Neural progenitor cell (in vitro differentiated cells): ENCODE results near the gene FAM180A. TPM values are rescaled to one million over a fixed set of nuclear protein-coding genes. Genes with fewer than 3 reads are reported as not detected.

ENCODE experiments used
- DNase-seq: peaks from one replicate; pipeline ENCODE4 v3.0.0-alpha.2; 2016; ENCODE audit warnings: low spot score
- H2AFZ ChIP-seq: fragments of 200-600 bp; sonication (generic); replicated peaks from 2 replicates; pipeline ENCODE4 v1.6.1; 2016; ENCODE audit warnings: antibody characterized with exemption
- H3F3A ChIP-seq: fragments of 200-600 bp; sonication (generic); 2 replicates; pipeline ENCODE4 v1.6.1; 2016; ENCODE audit warnings: antibody characterized with exemption, low read depth
- H3K27ac ChIP-seq: fragments of 200-600 bp; sonication (generic); 2 replicates; pipeline ENCODE4 v1.5.1; 2016; ENCODE audit warnings: mild to moderate bottlenecking
- H3K27me3 ChIP-seq: fragments of 200-600 bp; sonication (generic); 2 replicates; pipeline ENCODE4 v1.6.1; 2016; ENCODE audit warnings: mild to moderate bottlenecking, moderate library complexity
- H3K36me3 ChIP-seq: fragments of 200-600 bp; sonication (generic); 2 replicates; pipeline ENCODE4 v1.5.1; 2016
- H3K4me1 ChIP-seq: fragments of 200-600 bp; sonication (generic); 2 replicates; pipeline ENCODE4 v1.6.1; 2016; ENCODE audit warnings: mixed run types
- H3K4me2 ChIP-seq: fragments of 200-600 bp; sonication (generic); 2 replicates; pipeline ENCODE4 v1.6.1; 2016
- H3K4me3 ChIP-seq: fragments of 200-600 bp; sonication (generic); 2 replicates; pipeline ENCODE4 v1.5.1; 2016
- H3K79me2 ChIP-seq: fragments of 200-600 bp; sonication (generic); 2 replicates; pipeline ENCODE4 v1.6.1; 2016; ENCODE audit warnings: low read depth
- H3K9ac ChIP-seq: fragments of 200-600 bp; sonication (generic); 2 replicates; pipeline ENCODE4 v1.6.1; 2016
- H3K9me3 ChIP-seq: fragments of 200-600 bp; sonication (generic); 2 replicates; pipeline ENCODE4 v1.5.1; 2016; ENCODE audit warnings: low read depth
- H4K20me1 ChIP-seq: fragments of 200-600 bp; sonication (generic); 2 replicates; pipeline ENCODE4 v1.6.1; 2016; ENCODE audit warnings: low read depth
- H3K27ac Mint-ChIP-seq: 3 replicates; pipeline ENCODE4 v1.8.0; 2021; ENCODE audit warnings: mixed read lengths
- H3K27me3 Mint-ChIP-seq: 2 replicates; pipeline ENCODE4 v1.8.0; 2022; ENCODE audit warnings: low read depth, mild to moderate bottlenecking, inconsistent platforms, moderate library complexity, mixed read lengths; ENCODE audit not compliant: insufficient read depth
- H3K36me3 Mint-ChIP-seq: 3 replicates; pipeline ENCODE4 v1.8.0; 2021; ENCODE audit warnings: mixed read lengths
- H3K4me1 Mint-ChIP-seq: 3 replicates; pipeline ENCODE4 v1.8.0; 2021; ENCODE audit warnings: mixed read lengths
- H3K4me3 Mint-ChIP-seq: 3 replicates; pipeline ENCODE4 v1.8.0; 2021; ENCODE audit warnings: mild to moderate bottlenecking, moderate library complexity, mixed read lengths
- H3K9me3 Mint-ChIP-seq: 3 replicates; pipeline ENCODE4 v1.8.0; 2020; ENCODE audit warnings: mixed read lengths
- CTCF ChIP-seq: fragments of 200-600 bp; sonication (generic); IDR thresholded peaks from 2 replicates; pipeline ENCODE4 v1.5.1; 2017; ENCODE audit warnings: antibody characterized with exemption, mild to moderate bottlenecking
- EZH2 ChIP-seq: fragments of 200-600 bp; sonication (generic); IDR thresholded peaks from 2 replicates; pipeline ENCODE4 v1.6.1; 2017; ENCODE audit warnings: antibody characterized with exemption, mild to moderate bottlenecking, moderate library complexity
- EZH2phosphoT487 ChIP-seq: fragments of 200-600 bp; sonication (generic); IDR thresholded peaks from 2 replicates; pipeline ENCODE4 v1.6.1; 2017; ENCODE audit warnings: antibody characterized with exemption
- total RNA-seq: library from RNA; depleted of rRNA; stranded (reverse); fragments of >200 nt; gene quantifications from 2 replicates; pipeline ENCODE4 v1.2.3, GENCODE V29; 2015; ENCODE audit warnings: low replicate concordance

The FAM180A gene
- total RNA-seq, 1 donor from 2014 or later = not detected

DNA sequence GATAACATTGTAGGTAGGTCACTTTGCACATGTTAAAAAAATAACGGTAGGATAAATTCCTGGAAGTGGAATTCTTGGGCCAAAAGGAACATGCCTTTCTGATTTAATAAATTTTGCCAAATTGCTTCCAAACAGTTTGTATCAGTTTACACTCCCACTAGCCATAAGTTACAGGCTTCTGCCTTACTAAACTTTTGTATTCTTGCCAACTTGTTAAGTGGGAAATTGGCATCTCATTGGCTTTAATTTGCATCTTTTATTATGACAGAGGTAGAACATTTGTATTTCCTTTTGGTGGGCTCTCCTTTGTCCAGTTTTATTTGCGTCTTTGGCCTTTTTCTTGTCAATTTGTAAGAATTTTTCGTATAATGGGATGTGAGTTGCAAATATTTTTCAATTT is 38.3 kb upstream of the FAM180A start:
- H4K20me1 ChIP-seq = no peaks in the 10 kb centered on the region
- no peak overlapping the region for H2AFZ ChIP-seq
- H3K9ac ChIP-seq = no peak overlapping the region
- no peaks in the 10 kb centered on the region for H3K4me1 Mint-ChIP-seq
- H3K27ac ChIP-seq = no peak overlapping the region
- no peaks in the 10 kb centered on the region for H3F3A ChIP-seq
- H3K27me3 ChIP-seq = no peaks in the 10 kb centered on the region
- H3K9me3 ChIP-seq = no peaks in the 10 kb centered on the region
- TF ChIP-seq EZH2 (no peak), EZH2phosphoT487 (no peak), CTCF (no peak)
- no peak overlapping the region for H3K4me3 ChIP-seq
- no peak overlapping the region for H3K4me2 ChIP-seq
- H3K4me1 ChIP-seq = no peaks in the 10 kb centered on the region
- peaks cover 3% of the 10 kb centered on the region for H3K27me3 Mint-ChIP-seq
- H3K36me3 Mint-ChIP-seq = no peaks in the 10 kb centered on the region
- H3K36me3 ChIP-seq = no peaks in the 10 kb centered on the region
- H3K4me3 Mint-ChIP-seq = no peak overlapping the region
- no peak overlapping the region for H3K27ac Mint-ChIP-seq
- DNase-seq = no peak
- no peaks in the 10 kb centered on the region for H3K9me3 Mint-ChIP-seq
- no peaks in the 10 kb centered on the region for H3K79me2 ChIP-seq

GRCh38 chr7:135785065-135785464 is 36.5 kb upstream of the FAM180A start:
- TF ChIP-seq CTCF = no peak
- no peak for TF ChIP-seq EZH2phosphoT487
- TF ChIP-seq EZH2 = no peak
- Histone ChIP-seq H2AFZ (no peak overlapping the region), H3K4me1 (peaks cover 7% of the 10 kb centered on the region), H3K9ac (no peak overlapping the region), H3K4me2 (no peak overlapping the region), H3K27ac (no peak overlapping the region), H3K36me3 (no peaks in the 10 kb centered on the region), H3K27me3 (no peaks in the 10 kb centered on the region), H3F3A (no peaks in the 10 kb centered on the region), H3K9me3 (no peaks in the 10 kb centered on the region), H3K79me2 (no peaks in the 10 kb centered on the region), H4K20me1 (no peaks in the 10 kb centered on the region), H3K4me3 (no peak overlapping the region)
- H3K9me3 Mint-ChIP-seq = no peaks in the 10 kb centered on the region
- no peaks in the 10 kb centered on the region for H3K4me1 Mint-ChIP-seq
- no peak overlapping the region for H3K4me3 Mint-ChIP-seq
- no peak for DNase-seq
- no peaks in the 10 kb centered on the region for H3K36me3 Mint-ChIP-seq
- H3K27ac Mint-ChIP-seq = no peak overlapping the region
- peaks cover 4% of the 10 kb centered on the region for H3K27me3 Mint-ChIP-seq

DNA sequence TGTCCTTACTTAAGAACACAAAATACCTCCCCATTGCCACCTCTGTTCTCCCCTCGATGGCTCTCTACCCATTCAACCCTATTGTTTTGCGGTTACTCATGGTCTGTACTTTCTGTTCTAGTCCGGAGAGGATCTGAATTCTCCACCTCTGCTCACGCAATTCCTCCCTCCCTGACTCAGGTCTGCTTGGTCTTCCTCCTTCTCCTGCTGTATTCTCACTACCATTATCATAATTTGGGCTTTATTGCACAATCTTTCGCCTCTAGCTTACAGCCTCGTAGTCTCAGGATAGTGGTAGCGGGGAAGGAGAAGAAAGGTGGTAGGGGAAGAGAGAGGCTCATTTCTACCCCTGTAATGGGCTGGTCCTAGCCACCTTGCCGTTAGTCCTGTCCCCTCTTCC is 35.4 kb upstream of the FAM180A start:
- peaks cover 2% of the 10 kb centered on the region for H3K9me3 Mint-ChIP-seq

More for the DNA sequence above, 35.4 kb upstream of the FAM180A start:
- no peak overlapping the region for H3K4me3 ChIP-seq
- Mint-ChIP-seq H3K36me3 (no peaks in the 10 kb centered on the region), H3K4me1 (no peaks in the 10 kb centered on the region), H3K27ac (no peak overlapping the region), H3K27me3 (peaks cover 4% of the 10 kb centered on the region), H3K4me3 (no peak overlapping the region)
- H3K9ac ChIP-seq = no peak overlapping the region
- no peak for TF ChIP-seq EZH2phosphoT487
- no peak for TF ChIP-seq EZH2
- no peak for TF ChIP-seq CTCF
- H3F3A ChIP-seq = no peaks in the 10 kb centered on the region
- H3K27me3 ChIP-seq = no peaks in the 10 kb centered on the region
- no peak overlapping the region for H3K4me2 ChIP-seq
- DNase-seq = no peak
- H3K9me3 ChIP-seq = no peaks in the 10 kb centered on the region
- H4K20me1 ChIP-seq = no peaks in the 10 kb centered on the region
- no peak overlapping the region for H3K27ac ChIP-seq
- H3K4me1 ChIP-seq = peaks cover 11% of the 10 kb centered on the region
- no peaks in the 10 kb centered on the region for H3K79me2 ChIP-seq
- H3K36me3 ChIP-seq = no peaks in the 10 kb centered on the region
- H2AFZ ChIP-seq = no peak overlapping the region
